HepG2 (cell line): ENCODE results near the gene NIPAL3. TPM values are rescaled to one million over a fixed set of nuclear protein-coding genes. Genes with fewer than 3 reads are reported as not detected.
A peak's percentile ranks its signal among the peaks of the same experiment; 100 is the strongest.

ENCODE experiments used
- EP300 ChIP-seq, 3 experiments: sonication (generic) in 1 of 3; formaldehyde crosslinking in 1 of 3; IDR thresholded peaks; 2 replicates each; pipeline versions ENCODE4 v1.5.1 to v1.6.1; 2011 to 2020; ENCODE audit warnings: low read depth in 2 of 3, low read length in 2 of 3, borderline replicate concordance in 1 of 3, improper control_type of control experiment in 1 of 3, mild to moderate bottlenecking in 1 of 3, missing genetic modification reagents in 1 of 3, moderate library complexity in 1 of 3
- GMEB2 ChIP-seq: IDR thresholded peaks from 2 replicates; pipeline ENCODE4 v1.6.1; 2016; ENCODE audit warnings: missing biosample characterization, missing genetic modification reagents, low read depth
- KDM5A ChIP-seq: fragments of 200-600 bp; sonication (generic); IDR thresholded peaks from 2 replicates; pipeline ENCODE4 v1.7.0; 2018; ENCODE audit warnings: antibody characterized with exemption, mild to moderate bottlenecking, low read length, borderline replicate concordance
- NR0B2 ChIP-seq: sonication (generic); formaldehyde crosslinking; IDR thresholded peaks from 2 replicates; pipeline ENCODE4 v1.4.0; 2020; ENCODE audit warnings: mild to moderate bottlenecking, missing genetic modification reagents
- SMARCC2 ChIP-seq: fragments of 450-650 bp; IDR thresholded peaks from 2 replicates; pipeline ENCODE4 v1.6.1; 2017; ENCODE audit warnings: antibody characterized with exemption, mild to moderate bottlenecking
- TBL1XR1 ChIP-seq: fragments of 150-350 bp; IDR thresholded peaks from 2 replicates; pipeline ENCODE4 v1.6.1; 2014; ENCODE audit warnings: borderline replicate concordance, low read length; ENCODE audit not compliant: partially characterized antibody
- TMF1 ChIP-seq: sonication (generic); formaldehyde crosslinking; IDR thresholded peaks from 2 replicates; pipeline ENCODE4 v1.8.1; 2022; ENCODE audit warnings: low read depth, missing genetic modification reagents
- YEATS4 ChIP-seq: sonication (generic); formaldehyde crosslinking; IDR thresholded peaks from 2 replicates; pipeline ENCODE4 v1.4.0; 2020; ENCODE audit warnings: missing genetic modification reagents, borderline replicate concordance
- ZNF276 ChIP-seq: sonication (generic); formaldehyde crosslinking; IDR thresholded peaks from 2 replicates; pipeline ENCODE4 v1.4.0; 2020; ENCODE audit warnings: mild to moderate bottlenecking, low read depth, missing genetic modification reagents
- ZNF281 ChIP-seq: sonication (generic); formaldehyde crosslinking; IDR thresholded peaks from 2 replicates; pipeline ENCODE4 v1.4.0; 2020; ENCODE audit warnings: missing genetic modification reagents, borderline replicate concordance
- ZNF451 ChIP-seq: sonication (generic); formaldehyde crosslinking; IDR thresholded peaks from 2 replicates; pipeline ENCODE4 v1.5.0; 2020; ENCODE audit warnings: mild to moderate bottlenecking, missing genetic modification reagents
- ZNF530 ChIP-seq: sonication (generic); formaldehyde crosslinking; IDR thresholded peaks from 2 replicates; pipeline ENCODE4 v1.5.0; 2020; ENCODE audit warnings: low read depth, mild to moderate bottlenecking, missing genetic modification reagents
- ZNF672 ChIP-seq: sonication (generic); formaldehyde crosslinking; IDR thresholded peaks from 2 replicates; pipeline ENCODE4 v1.8.1; 2022; ENCODE audit warnings: missing genetic modification reagents
- ZNF883 ChIP-seq: sonication (generic); formaldehyde crosslinking; IDR thresholded peaks from 2 replicates; pipeline ENCODE4 v1.5.1; 2020; ENCODE audit warnings: mild to moderate bottlenecking, missing genetic modification reagents; ENCODE audit errors: not compliant biosample characterization
- polyA plus RNA-seq, 8 experiments: library from polyadenylated mRNA; depleted of rRNA in 3 of 8; stranded (reverse) in 7 of 8; unstranded in 1 of 8; fragments of >200 nt; fragmentation: Illumina TruSeq in 4 of 8; extraction: Trizol in 4 of 8; gene quantifications; 2 replicates each; pipeline versions ENCODE4 v1.2.1 to v1.2.3, GENCODE V29; 2011 to 2016; ENCODE audit warnings: low read depth in 4 of 8, missing spikeins in 1 of 8, mixed read lengths in 1 of 8; ENCODE audit not compliant: insufficient read depth in 1 of 8
- total RNA-seq, 5 experiments: library from RNA; depleted of rRNA; stranded (reverse); fragments of >200 nt; fragmentation: Illumina TruSeq; extraction: Trizol; gene quantifications; 2 replicates each; pipeline ENCODE4 v1.2.3, GENCODE V29; 2016; ENCODE audit warnings: low read depth in 1 of 5

The NIPAL3 gene
- total and polyA plus RNA-seq, 2 of the 13 experiments (the other 11 are each of a cell fraction or from before 2014, with no cell fraction given): 5.6 to 8.6 TPM

GRCh38 chr1:24389231-24389678, 26.3 kb upstream of the NIPAL3 start (continued):
- no peak for TF ChIP-seq GMEB2 (CRISPR knock-in tag)
- TF ChIP-seq ZNF672 (CRISPR knock-in tag): no peak
- TF ChIP-seq KDM5A: no peak
- no peak for TF ChIP-seq ZNF451 (CRISPR knock-in tag)
- no peak for TF ChIP-seq SMARCC2
- TF ChIP-seq YEATS4 (CRISPR knock-in tag): no peak
- TF ChIP-seq ZNF530 (CRISPR knock-in tag): no peak
- no peak for TF ChIP-seq TMF1
- no peak for TF ChIP-seq TBL1XR1
- no peak for TF ChIP-seq ZNF276 (CRISPR knock-in tag)
- TF ChIP-seq ZNF883 (CRISPR knock-in tag): no peak
- no peak for TF ChIP-seq NR0B2
- no peak for TF ChIP-seq ZNF281 (CRISPR knock-in tag)
- TF ChIP-seq EP300 (IDR thresholded peaks at IDR 0.05; ENCODE audit: low read depth in 2 of 2, low read length in 2 of 2): peak in 1 of 2 experiments; percentile 65; a peak in 2 of 4 replicates
- TF ChIP-seq EP300 (CRISPR knock-in tag; IDR thresholded peaks at IDR 0.05; ENCODE audit: borderline replicate concordance): no peak
